B cell (primary cell): ENCODE results near the gene PAX3. TPM values are rescaled to one million over a fixed set of nuclear protein-coding genes. Genes with fewer than 3 reads are reported as not detected.
"Not testable (repeated sequence)": the region's sequence is repeated elsewhere in the genome, so short reads cannot be mapped to it uniquely, and the experiment has no call there.

ENCODE experiments used
- ATAC-seq: fragments of 200-7000 bp; cut with Tn5 transposase; one replicate; pipeline ENCODE4 v1.10.0; 2021; ENCODE audit warnings: low read depth, mild to moderate bottlenecking, moderate number of reproducible peaks, moderate library complexity
- CTCF ChIA-PET: fragments of 350-600 bp; sonication (Branson Sonifier 250); formaldehyde crosslinking; loops from one replicate; lab custom pipeline; 2021; ENCODE audit warnings: antibody characterized with exemption, inconsistent platforms; lab: Charles Lee
- POLR2A ChIA-PET: fragments of 350-600 bp; sonication (Branson Sonifier 250); formaldehyde crosslinking; loops from one replicate; lab custom pipeline; 2021; ENCODE audit warnings: antibody characterized with exemption; lab: Charles Lee
- DNase-seq: peaks from one replicate; pipeline ENCODE4 v3.0.0; 2013
- H2AFZ ChIP-seq: 2 replicates; pipeline ENCODE4 v1.6.1; 2012; ENCODE audit warnings: mild to moderate bottlenecking, low read depth, low read length; ENCODE audit not compliant: insufficient read depth, poor library complexity, severe bottlenecking
- H3K27ac ChIP-seq, 2 donors: 1 replicate in 1 of 2; 2 replicates in 1 of 2; pipeline ENCODE4 v1.5.1; 2012 to 2013; ENCODE audit warnings: low read length in 2 of 2, mild to moderate bottlenecking in 2 of 2, moderate library complexity in 1 of 2
- H3K27me3 ChIP-seq, 4 experiments: fragments of 200-600 bp in 1 of 4; sonication (generic) in 1 of 4; replicated peaks in 1 of 4; 1 replicate in 2 of 4; 2 replicates in 2 of 4; pipeline versions ENCODE4 v1.6.1 to v1.7.0; 2013 to 2016; ENCODE audit warnings: low read length in 3 of 4, mild to moderate bottlenecking in 2 of 4, mixed read lengths in 1 of 4, moderate library complexity in 1 of 4; ENCODE audit not compliant: insufficient read depth in 4 of 4, control insufficient read depth in 3 of 4; ENCODE audit errors: control extremely low read depth in 1 of 4
- H3K36me3 ChIP-seq, 2 experiments: replicated peaks in 1 of 2; 1 replicate in 1 of 2; 2 replicates in 1 of 2; pipeline versions ENCODE4 v1.6.1 to v1.7.1; 2013; ENCODE audit warnings: low read length in 1 of 2; ENCODE audit not compliant: insufficient read depth in 2 of 2, control insufficient read depth in 1 of 2; ENCODE audit errors: control extremely low read depth in 1 of 2, extremely low read depth in 1 of 2
- H3K4me1 ChIP-seq, 2 donors: fragments of 200-600 bp in 1 of 2; sonication (generic) in 1 of 2; 1 replicate in 1 of 2; 2 replicates in 1 of 2; pipeline versions ENCODE4 v1.5.1 to v1.6.1; 2013 to 2017; ENCODE audit warnings: low read length in 2 of 2; ENCODE audit not compliant: control insufficient read depth in 2 of 2, insufficient read depth in 2 of 2
- H3K4me2 ChIP-seq: replicated peaks from 2 replicates; pipeline ENCODE3; 2012; ENCODE audit warnings: mild to moderate bottlenecking, low read depth, low read length; ENCODE audit not compliant: poor library complexity, severe bottlenecking
- H3K4me3 ChIP-seq, 5 experiments: fragments of 200-600 bp in 1 of 5; sonication (generic) in 1 of 5; 1 replicate in 3 of 5; 2 replicates in 2 of 5; pipeline versions ENCODE4 v1.5.1 to v1.7.0; 2011 to 2016; ENCODE audit warnings: low read length in 4 of 5, mild to moderate bottlenecking in 4 of 5, low read depth in 2 of 5, control low read depth in 1 of 5, moderate library complexity in 1 of 5; ENCODE audit not compliant: insufficient read depth in 1 of 5; ENCODE audit errors: control extremely low read depth in 1 of 5, extremely low read depth in 1 of 5
- H3K79me2 ChIP-seq: fragments of 200-600 bp; sonication (generic); one replicate; pipeline ENCODE4 v1.6.0; 2016; ENCODE audit warnings: low read length; ENCODE audit not compliant: control insufficient read depth, insufficient read depth
- H3K9ac ChIP-seq: fragments of 200-600 bp; sonication (generic); 2 replicates; pipeline ENCODE4 v1.6.1; 2017; ENCODE audit warnings: mild to moderate bottlenecking, low read length, moderate library complexity
- H3K9me3 ChIP-seq, 3 donors: one replicate each; pipeline versions ENCODE4 v1.6.1 to v1.7.1; 2013; ENCODE audit warnings: low read length in 2 of 3; ENCODE audit not compliant: control insufficient read depth in 2 of 3, insufficient read depth in 1 of 3; ENCODE audit errors: control extremely low read depth in 1 of 3
- H4K20me1 ChIP-seq: 2 replicates; pipeline ENCODE4 v1.6.0; 2012; ENCODE audit warnings: mild to moderate bottlenecking, low read length; ENCODE audit not compliant: insufficient read depth, control insufficient read depth, poor library complexity, severe bottlenecking
- H3K27ac Mint-ChIP-seq: one replicate; pipeline ENCODE4 v1.8.0; 2021; ENCODE audit warnings: mixed read lengths
- H3K27me3 Mint-ChIP-seq: one replicate; pipeline ENCODE4 v1.8.0; 2021; ENCODE audit warnings: mixed read lengths
- H3K4me1 Mint-ChIP-seq: one replicate; pipeline ENCODE4 v1.8.0; 2021; ENCODE audit warnings: mixed read lengths
- H3K4me3 Mint-ChIP-seq: one replicate; pipeline ENCODE4 v1.8.0; 2021; ENCODE audit warnings: mixed read lengths
- H3K9me3 Mint-ChIP-seq: one replicate; pipeline ENCODE4 v1.8.0; 2022; ENCODE audit warnings: mixed read lengths; ENCODE audit not compliant: insufficient read depth
- CTCF ChIP-seq: fragments of 200-600 bp; IDR thresholded peaks from one replicate; pipeline ENCODE4 v1.8.0; 2022; ENCODE audit warnings: antibody characterized with exemption, mild to moderate bottlenecking
- EZH2 ChIP-seq: IDR thresholded peaks from 2 replicates; pipeline ENCODE4 v1.6.1; 2012; ENCODE audit warnings: borderline replicate concordance, low read depth, mild to moderate bottlenecking, moderate library complexity, low read length; ENCODE audit not compliant: insufficient read depth, poor library complexity, severe bottlenecking
- WGBS: methylation state at CpG from one replicate; pipeline ENCODE4 v1.1.5; 2013; ENCODE audit warnings: missing lambda C conversion rate; ENCODE audit not compliant: insufficient coverage; 5-methylcytosine and 5-hydroxymethylcytosine counted together
- intact Hi-C: fragments of 100-400 bp; cut with micrococcal nuclease; formaldehyde crosslinking; loops from one replicate; pipeline ENCODE4 v1.10.0; 2022
- polyA plus RNA-seq: library from polyadenylated mRNA; depleted of rRNA; stranded (reverse); fragments of >200 nt; gene quantifications from 2 replicates; pipeline ENCODE4 v1.2.3, GENCODE V29; 2012
- total RNA-seq, 2 donors: library from RNA; stranded (reverse); fragments of 120-200 nt in 1 of 2; gene quantifications; 1 replicate in 1 of 2; 2 replicates in 1 of 2; pipeline versions ENCODE4 v1.2.3 to v1.2.4, GENCODE V29; 2013 to 2022

Gene PAX3
- total and polyA plus RNA-seq, 2 donors (not counting 1 experiment from before 2014, with no cell fraction given), result not detected

- ChIA-PET POLR2A (no interaction called here), CTCF (no interaction called here)
- no peak overlapping the region for H3K4me3 ChIP-seq
- intact Hi-C loops, result no loop called here
- no peaks in the 10 kb centered on the region for H3K79me2 ChIP-seq
- DNase-seq (no peak), ATAC-seq (no peak)
- H3K9ac ChIP-seq, result no peak overlapping the region
- no peak overlapping the region for H3K4me2 ChIP-seq
- H3K4me1 Mint-ChIP-seq, result no peaks in the 10 kb centered on the region
- TF ChIP-seq EZH2, result no peak
- no peak for TF ChIP-seq CTCF
- no peak overlapping the region for H3K27ac Mint-ChIP-seq
- no peaks in the 10 kb centered on the region for H3K4me1 ChIP-seq
- no peaks in the 10 kb centered on the region for H4K20me1 ChIP-seq
- no peaks in the 10 kb centered on the region for H3K9me3 Mint-ChIP-seq
- no peak overlapping the region for H3K27ac ChIP-seq
- WGBS, result no CpG with 5 or more reads among the region's 2 CpGs
- H3K9me3 ChIP-seq, result peaks cover 0 to 3% (median 0%) of the 10 kb centered on the region in 3 donors
- peaks cover 3% of the 10 kb centered on the region for H3K27me3 Mint-ChIP-seq
- H2AFZ ChIP-seq, result no peak overlapping the region
- no peaks in the 10 kb centered on the region for H3K27me3 ChIP-seq
- H3K4me3 Mint-ChIP-seq, result no peak overlapping the region
- no peaks in the 10 kb centered on the region for H3K36me3 ChIP-seq
Observed at GRCh38 chr2:222160125-222160524, 138.7 kb downstream of the PAX3 start.

GRCh38 chr2:222159221-222159620 is 139.6 kb downstream of the PAX3 start:
- WGBS, result no CpG with 5 or more reads among the region's 4 CpGs
- no peak overlapping the region for H3K27ac ChIP-seq
- Mint-ChIP-seq H3K4me1 (no peaks in the 10 kb centered on the region), H3K9me3 (no peaks in the 10 kb centered on the region), H3K4me3 (no peak overlapping the region), H3K27ac (no peak overlapping the region), H3K27me3 (peaks cover 3% of the 10 kb centered on the region)
- no peaks in the 10 kb centered on the region for H3K79me2 ChIP-seq
- peaks cover 0 to 3% (median 0%) of the 10 kb centered on the region in 3 donors for H3K9me3 ChIP-seq
- TF ChIP-seq CTCF (no peak), EZH2 (no peak)
- ChIA-PET CTCF (interaction anchor here (0.7 kb wide), 1 partner anchor 98 kb away, joined by 4 read pairs; no protein-coding TSS in a partner anchor), POLR2A (no interaction called here)
- no peaks in the 10 kb centered on the region for H3K36me3 ChIP-seq
- no peak overlapping the region for H3K9ac ChIP-seq
- intact Hi-C loops, result no loop called here
- no peak for DNase-seq
- ATAC-seq, result no peak
- H3K4me1 ChIP-seq, result no peaks in the 10 kb centered on the region
- H3K4me3 ChIP-seq, result no peak overlapping the region
- H2AFZ ChIP-seq, result no peak overlapping the region
- no peaks in the 10 kb centered on the region for H4K20me1 ChIP-seq
- no peaks in the 10 kb centered on the region for H3K27me3 ChIP-seq
- H3K4me2 ChIP-seq, result no peak overlapping the region

- H3K9me3 Mint-ChIP-seq, POLR2A ChIA-PET, H3K4me3 ChIP-seq, H3K27me3 Mint-ChIP-seq, H3K9ac ChIP-seq, DNase-seq, H3K27ac Mint-ChIP-seq, H3K4me2 ChIP-seq, H3K27me3 ChIP-seq, H2AFZ ChIP-seq, ATAC-seq, H3K36me3 ChIP-seq, H3K9me3 ChIP-seq, intact Hi-C loops, H3K4me3 Mint-ChIP-seq, CTCF ChIA-PET, H3K4me1 Mint-ChIP-seq, H3K79me2 ChIP-seq, H3K27ac ChIP-seq, H4K20me1 ChIP-seq, H3K4me1 ChIP-seq: not testable (repeated sequence)
- no CpG with 5 or more reads among the region's 27 CpGs for WGBS
Observed at GRCh38 chr2:222155003-222155664, 143.7 kb downstream of the PAX3 start.
